ENCODE results near the gene INPP4B.
"Not testable (repeated sequence)": the region's sequence is repeated elsewhere in the genome, so short reads cannot be mapped to it uniquely, and the experiment has no call there.

Gene INPP4B

GRCh38 chr4:142818476-142818875, 27.6 kb downstream of the INPP4B start:
- no peak overlapping the region for H3K4me3 ChIP-seq (ENCODE audit: low read length)
- no peaks in the 10 kb centered on the region for H3K4me1 ChIP-seq (ENCODE audit: insufficient read depth, low read length)
- no peak overlapping the region for H3K9ac ChIP-seq (ENCODE audit: low read depth, low read length)
- no peaks in the 10 kb centered on the region for H3K9me3 ChIP-seq (ENCODE audit: insufficient read depth, low read depth, low read length)
- no peaks in the 10 kb centered on the region for H3K36me3 ChIP-seq (ENCODE audit: insufficient read depth, low read depth, low read length)
- H3K27me3 ChIP-seq (ENCODE audit: insufficient read depth, low read length), result no peaks in the 10 kb centered on the region
- no peak overlapping the region for H3K27ac ChIP-seq (ENCODE audit: low read length)

- Histone ChIP-seq H3K4me3 (ENCODE audit: low read length) (no peak overlapping the region), H3K9ac (ENCODE audit: low read depth, low read length) (no peak overlapping the region), H3K27me3 (ENCODE audit: insufficient read depth, low read length) (no peaks in the 10 kb centered on the region), H3K4me1 (ENCODE audit: insufficient read depth, low read length) (no peaks in the 10 kb centered on the region), H3K27ac (ENCODE audit: low read length) (no peak overlapping the region), H3K36me3 (ENCODE audit: insufficient read depth, low read depth, low read length) (no peaks in the 10 kb centered on the region), H3K9me3 (ENCODE audit: insufficient read depth, low read depth, low read length) (no peaks in the 10 kb centered on the region)
Measured at GRCh38 chr4:142818031-142818430, 28.1 kb downstream of the INPP4B start.

GRCh38 chr4:142817442-142817841, 28.7 kb downstream of the INPP4B start:
- Histone ChIP-seq H3K27ac (ENCODE audit: low read length) (no peak overlapping the region), H3K36me3 (ENCODE audit: insufficient read depth, low read depth, low read length) (no peaks in the 10 kb centered on the region), H3K4me3 (ENCODE audit: low read length) (no peak overlapping the region), H3K27me3 (ENCODE audit: insufficient read depth, low read length) (no peaks in the 10 kb centered on the region), H3K4me1 (ENCODE audit: insufficient read depth, low read length) (no peaks in the 10 kb centered on the region), H3K9ac (ENCODE audit: low read depth, low read length) (no peak overlapping the region), H3K9me3 (ENCODE audit: insufficient read depth, low read depth, low read length) (no peaks in the 10 kb centered on the region)

GRCh38 chr4:142815834-142816233, 30.3 kb downstream of the INPP4B start:
- Histone ChIP-seq H3K27ac (ENCODE audit: low read length) (no peak overlapping the region), H3K9me3 (ENCODE audit: insufficient read depth, low read depth, low read length) (no peaks in the 10 kb centered on the region), H3K27me3 (ENCODE audit: insufficient read depth, low read length) (no peaks in the 10 kb centered on the region), H3K4me3 (ENCODE audit: low read length) (no peak overlapping the region), H3K4me1 (ENCODE audit: insufficient read depth, low read length) (no peaks in the 10 kb centered on the region), H3K9ac (ENCODE audit: low read depth, low read length) (no peak overlapping the region), H3K36me3 (ENCODE audit: insufficient read depth, low read depth, low read length) (no peaks in the 10 kb centered on the region)

- Histone ChIP-seq H3K9ac (ENCODE audit: low read depth, low read length) (no peak overlapping the region), H3K9me3 (ENCODE audit: insufficient read depth, low read depth, low read length) (no peaks in the 10 kb centered on the region), H3K36me3 (ENCODE audit: insufficient read depth, low read depth, low read length) (no peaks in the 10 kb centered on the region), H3K4me3 (ENCODE audit: low read length) (no peak overlapping the region), H3K4me1 (ENCODE audit: insufficient read depth, low read length) (no peaks in the 10 kb centered on the region), H3K27ac (ENCODE audit: low read length) (no peak overlapping the region), H3K27me3 (ENCODE audit: insufficient read depth, low read length) (no peaks in the 10 kb centered on the region)
Measured at GRCh38 chr4:142813388-142813787, 32.7 kb downstream of the INPP4B start.

DNA sequence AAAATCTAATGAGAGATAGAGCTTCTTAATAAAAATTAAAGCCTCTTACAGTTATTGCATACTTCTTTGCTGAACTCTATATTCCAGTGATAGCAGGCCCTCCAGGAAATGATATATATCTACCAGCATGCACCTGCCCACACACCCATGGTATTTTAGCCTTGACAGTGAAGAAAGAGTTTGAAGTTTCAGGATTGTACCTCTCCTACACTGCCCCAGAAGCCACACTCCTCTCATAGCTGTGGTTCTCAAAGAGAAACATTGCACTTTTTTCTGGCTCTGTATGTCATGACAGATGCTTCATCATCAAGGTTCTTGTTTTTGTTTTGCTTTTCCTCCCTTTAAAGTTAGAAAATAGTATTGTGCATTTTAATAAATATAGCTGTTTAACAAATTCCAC, 34.0 kb downstream of the INPP4B start:
- Histone ChIP-seq H3K9ac (ENCODE audit: low read depth, low read length) (no peak overlapping the region), H3K27me3 (ENCODE audit: insufficient read depth, low read length) (no peaks in the 10 kb centered on the region), H3K4me1 (ENCODE audit: insufficient read depth, low read length) (no peaks in the 10 kb centered on the region), H3K36me3 (ENCODE audit: insufficient read depth, low read depth, low read length) (no peaks in the 10 kb centered on the region), H3K9me3 (ENCODE audit: insufficient read depth, low read depth, low read length) (no peaks in the 10 kb centered on the region), H3K4me3 (ENCODE audit: low read length) (no peak overlapping the region), H3K27ac (ENCODE audit: low read length) (no peak overlapping the region)

- Histone ChIP-seq H3K4me1 (ENCODE audit: insufficient read depth, low read length) (no peaks in the 10 kb centered on the region), H3K27ac (ENCODE audit: low read length) (no peak overlapping the region), H3K4me3 (ENCODE audit: low read length) (no peak overlapping the region), H3K9me3 (ENCODE audit: insufficient read depth, low read depth, low read length) (no peaks in the 10 kb centered on the region), H3K27me3 (ENCODE audit: insufficient read depth, low read length) (no peaks in the 10 kb centered on the region), H3K9ac (ENCODE audit: low read depth, low read length) (no peak overlapping the region), H3K36me3 (ENCODE audit: insufficient read depth, low read depth, low read length) (no peaks in the 10 kb centered on the region)
Measured at GRCh38 chr4:142811034-142811433, 35.1 kb downstream of the INPP4B start.

GRCh38 chr4:142809559-142809958, 36.5 kb downstream of the INPP4B start:
- no peaks in the 10 kb centered on the region for H3K9me3 ChIP-seq (ENCODE audit: insufficient read depth, low read depth, low read length)
- H3K4me3 ChIP-seq (ENCODE audit: low read length), result no peak overlapping the region
- no peaks in the 10 kb centered on the region for H3K27me3 ChIP-seq (ENCODE audit: insufficient read depth, low read length)
- H3K4me1 ChIP-seq (ENCODE audit: insufficient read depth, low read length), result no peaks in the 10 kb centered on the region
- no peak overlapping the region for H3K27ac ChIP-seq (ENCODE audit: low read length)
- no peaks in the 10 kb centered on the region for H3K36me3 ChIP-seq (ENCODE audit: insufficient read depth, low read depth, low read length)
- H3K9ac ChIP-seq (ENCODE audit: low read depth, low read length), result no peak overlapping the region

GRCh38 chr4:142803879-142804278, 42.2 kb downstream of the INPP4B start:
- H3K36me3 ChIP-seq (ENCODE audit: insufficient read depth, low read depth, low read length); H3K4me1 ChIP-seq (ENCODE audit: insufficient read depth, low read length); H3K9me3 ChIP-seq (ENCODE audit: insufficient read depth, low read depth, low read length); H3K9ac ChIP-seq (ENCODE audit: low read depth, low read length); H3K27ac ChIP-seq (ENCODE audit: low read length); H3K27me3 ChIP-seq (ENCODE audit: insufficient read depth, low read length); H3K4me3 ChIP-seq (ENCODE audit: low read length): not testable (repeated sequence)

GRCh38 chr4:142801966-142802365, 44.1 kb downstream of the INPP4B start:
- Histone ChIP-seq H3K9me3 (ENCODE audit: insufficient read depth, low read depth, low read length) (no peaks in the 10 kb centered on the region), H3K27ac (ENCODE audit: low read length) (no peak overlapping the region), H3K36me3 (ENCODE audit: insufficient read depth, low read depth, low read length) (no peaks in the 10 kb centered on the region), H3K4me3 (ENCODE audit: low read length) (no peak overlapping the region), H3K9ac (ENCODE audit: low read depth, low read length) (no peak overlapping the region), H3K27me3 (ENCODE audit: insufficient read depth, low read length) (no peaks in the 10 kb centered on the region), H3K4me1 (ENCODE audit: insufficient read depth, low read length) (no peaks in the 10 kb centered on the region)

GRCh38 chr4:142781114-142781513, 65.0 kb downstream of the INPP4B start:
- no peaks in the 10 kb centered on the region for H3K9me3 ChIP-seq (ENCODE audit: insufficient read depth, low read depth, low read length)

GRCh38 chr4:142778900-142779299, 67.2 kb downstream of the INPP4B start:
- no peaks in the 10 kb centered on the region for H3K27me3 ChIP-seq (ENCODE audit: insufficient read depth, low read length)
- no peaks in the 10 kb centered on the region for H3K36me3 ChIP-seq (ENCODE audit: insufficient read depth, low read depth, low read length)
- no peak overlapping the region for H3K27ac ChIP-seq (ENCODE audit: low read length)
- no peak overlapping the region for H3K4me3 ChIP-seq (ENCODE audit: low read length)
- no peaks in the 10 kb centered on the region for H3K4me1 ChIP-seq (ENCODE audit: insufficient read depth, low read length)
- H3K9ac ChIP-seq (ENCODE audit: low read depth, low read length), result no peak overlapping the region
- H3K9me3 ChIP-seq (ENCODE audit: insufficient read depth, low read depth, low read length), result no peaks in the 10 kb centered on the region

More at GRCh38 chr4:142781114-142781513, 65.0 kb downstream of the INPP4B start:
- H3K4me3 ChIP-seq (ENCODE audit: low read length), result no peak overlapping the region
- no peaks in the 10 kb centered on the region for H3K27me3 ChIP-seq (ENCODE audit: insufficient read depth, low read length)
- no peaks in the 10 kb centered on the region for H3K36me3 ChIP-seq (ENCODE audit: insufficient read depth, low read depth, low read length)
- H3K9ac ChIP-seq (ENCODE audit: low read depth, low read length), result no peak overlapping the region
- H3K27ac ChIP-seq (ENCODE audit: low read length), result no peak overlapping the region
- H3K4me1 ChIP-seq (ENCODE audit: insufficient read depth, low read length), result no peaks in the 10 kb centered on the region

DNA sequence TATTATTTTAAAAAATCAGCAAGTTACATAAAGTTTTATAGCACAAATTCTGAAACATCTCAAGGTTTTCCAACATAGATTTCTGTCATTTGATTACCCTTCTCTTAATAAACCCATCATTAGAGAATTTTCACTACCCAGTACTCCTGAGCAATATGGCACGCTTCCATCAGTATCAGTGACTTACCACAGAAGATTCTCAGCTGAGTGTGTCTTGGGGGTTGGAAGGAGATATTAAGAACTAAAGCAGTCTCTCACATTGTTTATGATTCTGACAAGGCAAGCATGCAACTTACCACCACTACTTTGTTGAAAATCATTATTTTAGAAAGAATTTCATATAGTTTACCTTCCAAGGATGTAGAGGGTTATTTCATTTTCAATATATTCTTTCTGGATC, 67.7 kb downstream of the INPP4B start:
- Histone ChIP-seq H3K27ac (ENCODE audit: low read length) (no peak overlapping the region), H3K9me3 (ENCODE audit: insufficient read depth, low read depth, low read length) (no peaks in the 10 kb centered on the region), H3K4me3 (ENCODE audit: low read length) (no peak overlapping the region), H3K4me1 (ENCODE audit: insufficient read depth, low read length) (no peaks in the 10 kb centered on the region), H3K27me3 (ENCODE audit: insufficient read depth, low read length) (no peaks in the 10 kb centered on the region), H3K36me3 (ENCODE audit: insufficient read depth, low read depth, low read length) (no peaks in the 10 kb centered on the region), H3K9ac (ENCODE audit: low read depth, low read length) (no peak overlapping the region)
